SK-N-SH treated with all-trans-retinoic acid at 6 μM for 48 hours (cell line): Measurements from ENCODE around the gene F13B.

ENCODE experiments used
- ATAC-seq: fragments of 200-7000 bp; cut with Tn5 transposase; 3 replicates; pipeline ENCODE4 v1.9.1; 2020; ENCODE audit warnings: mild to moderate bottlenecking, moderate library complexity
- ARNTL ChIP-seq: fragments of 450-650 bp; formaldehyde crosslinking; IDR thresholded peaks from 2 replicates; pipeline ENCODE4 v1.5.0; 2020; ENCODE audit warnings: low read depth, mild to moderate bottlenecking, moderate library complexity, borderline replicate concordance
- BACH2 ChIP-seq: fragments of 250-450 bp; sonication (Bioruptor Pico); IDR thresholded peaks from 2 replicates; pipeline ENCODE4 v1.9.0; 2021; ENCODE audit warnings: mild to moderate bottlenecking, borderline replicate concordance
- CREB5 ChIP-seq: fragments of 250-450 bp; sonication (Bioruptor Pico); IDR thresholded peaks from 2 replicates; pipeline ENCODE4 v1.5.1; 2020; ENCODE audit warnings: low read depth, mild to moderate bottlenecking, moderate library complexity
- CSDC2 ChIP-seq: fragments of 250-450 bp; sonication (Bioruptor Pico); IDR thresholded peaks from 2 replicates; pipeline ENCODE4 v1.5.0; 2020; ENCODE audit warnings: mild to moderate bottlenecking, moderate library complexity
- ESRRG ChIP-seq: fragments of 250-450 bp; sonication (Bioruptor Pico); IDR thresholded peaks from 2 replicates; pipeline ENCODE4 v1.6.1; 2021; ENCODE audit warnings: mild to moderate bottlenecking
- GLIS3 ChIP-seq: fragments of 250-450 bp; sonication (Bioruptor Pico); IDR thresholded peaks from 2 replicates; pipeline ENCODE4 v1.5.0; 2020; ENCODE audit warnings: mild to moderate bottlenecking, moderate library complexity
- PATZ1 ChIP-seq: fragments of 250-450 bp; sonication (Bioruptor Pico); IDR thresholded peaks from 2 replicates; pipeline ENCODE4 v1.8.0; 2020; ENCODE audit warnings: mild to moderate bottlenecking, moderate library complexity, borderline replicate concordance
- POU6F1 ChIP-seq: fragments of 250-450 bp; sonication (Bioruptor Pico); IDR thresholded peaks from 2 replicates; pipeline ENCODE4 v1.8.0; 2021; ENCODE audit warnings: low read depth, mild to moderate bottlenecking, moderate library complexity, borderline replicate concordance
- PPARA ChIP-seq: fragments of 250-450 bp; sonication (Bioruptor Pico); IDR thresholded peaks from 2 replicates; pipeline ENCODE4 v1.5.0; 2020; ENCODE audit warnings: mild to moderate bottlenecking, borderline replicate concordance
- RARB ChIP-seq: fragments of 250-450 bp; sonication (Bioruptor Pico); IDR thresholded peaks from 2 replicates; pipeline ENCODE4 v1.8.0; 2021; ENCODE audit warnings: mild to moderate bottlenecking, moderate library complexity
- SNAI2 ChIP-seq: fragments of 250-450 bp; sonication (Bioruptor Pico); IDR thresholded peaks from 2 replicates; pipeline ENCODE4 v1.5.0; 2020; ENCODE audit warnings: mild to moderate bottlenecking, moderate library complexity
- TCF4 ChIP-seq: fragments of 250-450 bp; sonication (Bioruptor Pico); IDR thresholded peaks from 2 replicates; pipeline ENCODE4 v1.8.0; 2021; ENCODE audit warnings: mild to moderate bottlenecking, moderate library complexity, borderline replicate concordance
- TOX ChIP-seq: fragments of 250-450 bp; sonication (Bioruptor Pico); IDR thresholded peaks from 2 replicates; pipeline ENCODE4 v1.8.0; 2021; ENCODE audit warnings: mild to moderate bottlenecking, moderate library complexity, borderline replicate concordance
- TSHZ2 ChIP-seq: fragments of 250-450 bp; sonication (Bioruptor Pico); IDR thresholded peaks from 2 replicates; pipeline ENCODE4 v1.5.0; 2020; ENCODE audit warnings: mild to moderate bottlenecking, moderate library complexity
- ZC3H10 ChIP-seq: fragments of 250-450 bp; sonication (Bioruptor Pico); IDR thresholded peaks from 2 replicates; pipeline ENCODE4 v1.5.1; 2021; ENCODE audit warnings: mild to moderate bottlenecking, moderate library complexity
- ZFP3 ChIP-seq: fragments of 250-450 bp; sonication (Bioruptor Pico); IDR thresholded peaks from 2 replicates; pipeline ENCODE4 v1.5.0; 2020; ENCODE audit warnings: mild to moderate bottlenecking, moderate library complexity
- ZFP30 ChIP-seq: fragments of 450-650 bp; formaldehyde crosslinking; IDR thresholded peaks from 2 replicates; pipeline ENCODE4 v1.5.0; 2022; ENCODE audit warnings: mild to moderate bottlenecking, moderate library complexity
- ZNF565 ChIP-seq: fragments of 450-650 bp; formaldehyde crosslinking; conservative IDR thresholded peaks from 2 replicates; pipeline ENCODE4 v1.5.0; 2020; ENCODE audit warnings: low read depth, mild to moderate bottlenecking, moderate library complexity
- ZNF8 ChIP-seq: fragments of 450-650 bp; formaldehyde crosslinking; IDR thresholded peaks from 2 replicates; pipeline ENCODE4 v1.5.0; 2020; ENCODE audit warnings: mild to moderate bottlenecking, moderate library complexity
- TF ChIP-seq, protein P1 (sequence below): fragments of 250-450 bp; sonication (Bioruptor Pico); IDR thresholded peaks from 2 replicates; pipeline ENCODE4 v1.5.1; 2021; ENCODE audit warnings: mild to moderate bottlenecking, moderate library complexity

Gene F13B

GRCh38 chr1:197067457-197067818 is 378 bp upstream of the F13B start:
- no peak for TF ChIP-seq PPARA (CRISPR knock-in tag)
- no peak for TF ChIP-seq POU6F1 (CRISPR knock-in tag)
- TF ChIP-seq CSDC2 (CRISPR knock-in tag): no peak
- no peak for TF ChIP-seq ESRRG (CRISPR knock-in tag)
- TF ChIP-seq CREB5 (CRISPR knock-in tag): no peak
- TF ChIP-seq BACH2 (CRISPR knock-in tag): no peak
- TF ChIP-seq ZC3H10 (CRISPR knock-in tag): no peak
- no peak for TF ChIP-seq ZNF565
- TF ChIP-seq SNAI2 (CRISPR knock-in tag): no peak
- TF ChIP-seq, protein P1, sequence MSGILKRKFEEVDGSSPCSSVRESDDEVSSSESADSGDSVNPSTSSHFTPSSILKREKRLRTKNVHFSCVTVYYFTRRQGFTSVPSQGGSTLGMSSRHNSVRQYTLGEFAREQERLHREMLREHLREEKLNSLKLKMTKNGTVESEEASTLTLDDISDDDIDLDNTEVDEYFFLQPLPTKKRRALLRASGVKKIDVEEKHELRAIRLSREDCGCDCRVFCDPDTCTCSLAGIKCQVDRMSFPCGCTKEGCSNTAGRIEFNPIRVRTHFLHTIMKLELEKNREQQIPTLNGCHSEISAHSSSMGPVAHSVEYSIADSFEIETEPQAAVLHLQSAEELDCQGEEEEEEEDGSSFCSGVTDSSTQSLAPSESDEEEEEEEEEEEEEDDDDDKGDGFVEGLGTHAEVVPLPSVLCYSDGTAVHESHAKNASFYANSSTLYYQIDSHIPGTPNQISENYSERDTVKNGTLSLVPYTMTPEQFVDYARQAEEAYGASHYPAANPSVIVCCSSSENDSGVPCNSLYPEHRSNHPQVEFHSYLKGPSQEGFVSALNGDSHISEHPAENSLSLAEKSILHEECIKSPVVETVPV (CRISPR knock-in tag): no peak
- no peak for ATAC-seq

DNA sequence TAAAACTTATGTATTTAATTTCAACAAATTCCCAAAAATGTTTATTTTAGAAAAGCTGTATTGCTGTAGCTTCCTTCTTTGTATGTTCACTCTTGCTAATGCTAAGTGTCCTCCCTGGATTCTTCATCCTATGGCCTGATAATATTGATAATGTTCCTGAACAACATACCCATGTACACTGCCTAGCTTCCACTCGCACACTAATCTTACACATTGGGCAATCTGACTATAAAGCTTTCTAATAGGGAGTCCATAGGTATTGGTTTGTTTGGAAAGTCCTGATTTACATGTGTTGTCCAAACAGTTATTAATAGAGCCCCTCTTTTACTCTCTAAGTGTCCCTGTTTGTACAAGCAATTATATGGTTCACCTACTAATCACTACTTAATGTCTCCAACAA is 783 bp downstream of the F13B start:
- TF ChIP-seq BACH2 (CRISPR knock-in tag) (no peak), ZNF8 (no peak), ESRRG (CRISPR knock-in tag) (no peak), TCF4 (CRISPR knock-in tag) (no peak), CREB5 (CRISPR knock-in tag) (no peak), TSHZ2 (CRISPR knock-in tag) (no peak), PATZ1 (CRISPR knock-in tag) (no peak), ZNF565 (no peak), CSDC2 (CRISPR knock-in tag) (no peak), POU6F1 (CRISPR knock-in tag) (no peak), TOX (CRISPR knock-in tag) (no peak), ZFP3 (CRISPR knock-in tag) (no peak), RARB (CRISPR knock-in tag) (no peak)
- TF ChIP-seq, all 23 proteins: peak for 0
- no peak for ATAC-seq

GRCh38 chr1:197065559-197065958 is 1.5 kb downstream of the F13B start:
- peak; percentile 70 for ATAC-seq
- TF ChIP-seq, protein P1 (CRISPR knock-in tag): no peak
- TF ChIP-seq ZFP30 (CRISPR knock-in tag): no peak
- TF ChIP-seq ZNF8: no peak
- TF ChIP-seq GLIS3: no peak
- TF ChIP-seq TSHZ2 (CRISPR knock-in tag): no peak
- no peak for TF ChIP-seq ZC3H10 (CRISPR knock-in tag)
- TF ChIP-seq ARNTL (CRISPR knock-in tag): no peak
- TF ChIP-seq TOX (CRISPR knock-in tag): no peak
- no peak for TF ChIP-seq RARB (CRISPR knock-in tag)
